HCT116 (cell line): Measurements from ENCODE around the gene ZNF577. TPM values are rescaled to one million over a fixed set of nuclear protein-coding genes. Genes with fewer than 3 reads are reported as not detected.

Experiments used
- ATAC-seq: fragments of 200-7000 bp; cut with Tn5 transposase; 2 replicates; pipeline ENCODE4 v1.9.1; 2020; ENCODE audit warnings: mild to moderate bottlenecking, moderate library complexity
- BruUV-seq: library from RNA; stranded (reverse); fragments of 400-500 nt; replicated peaks from 2 replicates; lab custom pipeline; 2021; lab: Mats Ljungman, UMichigan
- CTCF ChIA-PET: fragments of 300-600 bp; sonication (Branson Sonifier 250); formaldehyde crosslinking; loops from one replicate; lab custom pipeline; 2021; ENCODE audit warnings: antibody characterized with exemption; lab: Charles Lee
- POLR2A ChIA-PET: fragments of 300-600, 350-600 bp; sonication (Branson Sonifier 250); formaldehyde crosslinking; loops from one replicate; lab custom pipeline; 2021; ENCODE audit warnings: antibody characterized with exemption; lab: Charles Lee
- RAD21 ChIA-PET, 2 experiments: fragments of 300-600 bp; sonication (Branson Sonifier 250); formaldehyde crosslinking; loops; one replicate each; lab custom pipeline; 2023; ENCODE audit warnings: low total read pairs in 2 of 2; ENCODE audit not compliant: uncharacterized antibody in 2 of 2, unreplicated experiment in 2 of 2, low non-redundant PET in 1 of 2; lab: Charles Lee
- DNase-seq: peaks from one replicate; pipeline ENCODE4 v3.0.0-alpha.2; 2010; ENCODE audit warnings: low read depth, low spot score
- H2AFZ ChIP-seq: fragments of 200-600 bp; shearing (Covaris generic), sonication (generic); 2 replicates; pipeline ENCODE4 v1.6.1; 2017; ENCODE audit warnings: low read depth, mixed run types, mixed read lengths, antibody characterized with exemption, low read length; ENCODE audit not compliant: poor library complexity, severe bottlenecking
- H3K27ac ChIP-seq: 2 replicates; pipeline ENCODE4 v1.5.1; 2012; ENCODE audit warnings: low read depth, low read length
- H3K27me3 ChIP-seq: fragments of 200-600 bp; sonication (generic); 2 replicates; pipeline ENCODE4 v1.6.1; 2016; ENCODE audit warnings: mixed run types, low read length, mixed read lengths; ENCODE audit not compliant: insufficient read depth
- H3K36me3 ChIP-seq, 2 experiments: fragments of 200-500 bp in 1 of 2; fragments of 200-600 bp in 1 of 2; sonication (Bioruptor generic) in 1 of 2; sonication (generic) in 1 of 2; 2 replicates each; pipeline versions ENCODE4 v1.5.1 to v1.6.1; 2014 to 2016; ENCODE audit warnings: low read length in 2 of 2, inconsistent platforms in 1 of 2, mixed read lengths in 1 of 2, mixed run types in 1 of 2; ENCODE audit not compliant: insufficient read depth in 2 of 2, control insufficient read depth in 1 of 2
- H3K4me1 ChIP-seq, 2 experiments: fragments of 200-600 bp in 1 of 2; sonication (generic) in 1 of 2; 2 replicates each; pipeline versions ENCODE4 v1.5.1 to v1.6.1; 2012 to 2017; ENCODE audit warnings: low read length in 2 of 2, inconsistent platforms in 1 of 2, mild to moderate bottlenecking in 1 of 2, mixed read lengths in 1 of 2, mixed run types in 1 of 2, moderate library complexity in 1 of 2; ENCODE audit not compliant: insufficient read depth in 2 of 2, control insufficient read depth in 1 of 2
- H3K4me2 ChIP-seq: fragments of 200-600 bp; sonication (generic); 2 replicates; pipeline ENCODE4 v1.6.1; 2017; ENCODE audit warnings: mixed run types, low read length, mixed read lengths
- H3K4me3 ChIP-seq, 2 experiments: fragments of 200-600 bp in 1 of 2; sonication (generic) in 1 of 2; replicated peaks in 1 of 2; 2 replicates each; pipeline ENCODE4 v1.5.1; 2011 to 2016; ENCODE audit warnings: low read length in 2 of 2, control low read depth in 1 of 2, low read depth in 1 of 2, mild to moderate bottlenecking in 1 of 2, mixed read lengths in 1 of 2, mixed run types in 1 of 2
- H3K79me2 ChIP-seq: fragments of 200-600 bp; sonication (generic); 2 replicates; pipeline ENCODE4 v1.6.1; 2017; ENCODE audit warnings: mild to moderate bottlenecking, mixed run types, low read length, moderate library complexity, mixed read lengths; ENCODE audit not compliant: insufficient read depth
- H3K9ac ChIP-seq: fragments of 200-600 bp; sonication (generic); 2 replicates; pipeline ENCODE4 v1.6.1; 2016; ENCODE audit warnings: low read length, mixed read lengths
- H3K9me2 ChIP-seq: fragments of 200-600 bp; sonication (generic), shearing (Covaris generic); 2 replicates; pipeline ENCODE4 v1.6.1; 2017; ENCODE audit warnings: mixed run types, mild to moderate bottlenecking, moderate library complexity; ENCODE audit not compliant: insufficient read depth
- H3K9me3 ChIP-seq, 2 experiments: fragments of 200-500 bp in 1 of 2; fragments of 200-600 bp in 1 of 2; sonication (Bioruptor generic) in 1 of 2; sonication (generic) in 1 of 2; 2 replicates each; pipeline ENCODE4 v1.6.1; 2014 to 2017; ENCODE audit warnings: low read length in 2 of 2, mixed read lengths in 2 of 2, inconsistent platforms in 1 of 2, low read depth in 1 of 2, mild to moderate bottlenecking in 1 of 2, mixed run types in 1 of 2, moderate library complexity in 1 of 2; ENCODE audit not compliant: control insufficient read depth in 1 of 2, insufficient read depth in 1 of 2
- H4K20me1 ChIP-seq: fragments of 200-600 bp; sonication (generic), shearing (Covaris generic); 2 replicates; pipeline ENCODE4 v1.6.1; 2017; ENCODE audit warnings: mixed run types, mild to moderate bottlenecking, moderate library complexity; ENCODE audit not compliant: insufficient read depth
- ELF1 ChIP-seq: IDR thresholded peaks from 2 replicates; pipeline ENCODE4 v1.6.1; 2012; ENCODE audit warnings: low read depth, borderline replicate concordance
- EZH2phosphoT487 ChIP-seq: fragments of 200-600 bp; IDR thresholded peaks from 2 replicates; pipeline ENCODE4 v1.6.1; 2018; ENCODE audit warnings: antibody characterized with exemption, borderline replicate concordance
- FOSL1 ChIP-seq: IDR thresholded peaks from 2 replicates; pipeline ENCODE4 v1.6.1; 2012; ENCODE audit warnings: low read depth
- RAD21 ChIP-seq: IDR thresholded peaks from 2 replicates; pipeline ENCODE4 v1.6.1; 2012; ENCODE audit warnings: low read depth, mild to moderate bottlenecking
- SP1 ChIP-seq: IDR thresholded peaks from 2 replicates; pipeline ENCODE4 v1.6.1; 2012; ENCODE audit warnings: low read depth
- SRF ChIP-seq: IDR thresholded peaks from 2 replicates; pipeline ENCODE4 v1.6.1; 2012; ENCODE audit warnings: low read depth
- ZFX ChIP-seq: fragments of 450-650 bp; IDR thresholded peaks from 2 replicates; pipeline ENCODE4 v1.6.1; 2017
- intact Hi-C: fragments of 100-400 bp; cut with micrococcal nuclease; formaldehyde crosslinking; loops from 2 replicates; pipeline ENCODE4 v1.10.0; 2022
- total RNA-seq: library from RNA; stranded (reverse); gene quantifications from one replicate; pipeline ENCODE4 v1.2.1, GENCODE V29; 2021; ENCODE audit not compliant: unreplicated experiment
- TF ChIP-seq, protein P1 (sequence below): IDR thresholded peaks from 2 replicates; pipeline ENCODE4 v1.6.1; 2012; ENCODE audit warnings: low read depth

The ZNF577 gene
- total RNA-seq, 1 experiment from 2014 or later, result 5.8 TPM

DNA sequence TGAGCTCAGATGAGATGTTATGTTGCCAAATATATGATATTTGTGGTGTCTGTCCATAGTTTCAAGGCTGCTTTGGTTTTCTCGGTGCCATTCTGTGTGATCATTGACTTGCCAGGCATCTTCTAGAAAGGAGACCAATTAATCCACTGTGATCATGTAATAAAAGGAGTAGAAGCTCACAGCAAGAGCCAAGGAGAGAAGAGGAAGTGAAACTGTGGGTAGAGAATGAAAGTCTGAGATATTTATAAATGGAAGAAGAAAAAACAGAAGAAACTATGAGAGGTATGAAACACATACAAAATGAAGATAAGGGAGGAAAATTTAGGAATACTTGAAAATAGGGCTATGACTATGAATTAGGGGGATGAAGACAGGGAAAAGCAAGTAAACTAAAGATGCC lies 28.4 kb upstream of the ZNF577 start:
- TF ChIP-seq SRF (no peak), ELF1 (no peak), FOSL1 (no peak), ZFX (no peak), RAD21 (no peak), SP1 (no peak), EZH2phosphoT487 (no peak)
- TF ChIP-seq, protein P1, sequence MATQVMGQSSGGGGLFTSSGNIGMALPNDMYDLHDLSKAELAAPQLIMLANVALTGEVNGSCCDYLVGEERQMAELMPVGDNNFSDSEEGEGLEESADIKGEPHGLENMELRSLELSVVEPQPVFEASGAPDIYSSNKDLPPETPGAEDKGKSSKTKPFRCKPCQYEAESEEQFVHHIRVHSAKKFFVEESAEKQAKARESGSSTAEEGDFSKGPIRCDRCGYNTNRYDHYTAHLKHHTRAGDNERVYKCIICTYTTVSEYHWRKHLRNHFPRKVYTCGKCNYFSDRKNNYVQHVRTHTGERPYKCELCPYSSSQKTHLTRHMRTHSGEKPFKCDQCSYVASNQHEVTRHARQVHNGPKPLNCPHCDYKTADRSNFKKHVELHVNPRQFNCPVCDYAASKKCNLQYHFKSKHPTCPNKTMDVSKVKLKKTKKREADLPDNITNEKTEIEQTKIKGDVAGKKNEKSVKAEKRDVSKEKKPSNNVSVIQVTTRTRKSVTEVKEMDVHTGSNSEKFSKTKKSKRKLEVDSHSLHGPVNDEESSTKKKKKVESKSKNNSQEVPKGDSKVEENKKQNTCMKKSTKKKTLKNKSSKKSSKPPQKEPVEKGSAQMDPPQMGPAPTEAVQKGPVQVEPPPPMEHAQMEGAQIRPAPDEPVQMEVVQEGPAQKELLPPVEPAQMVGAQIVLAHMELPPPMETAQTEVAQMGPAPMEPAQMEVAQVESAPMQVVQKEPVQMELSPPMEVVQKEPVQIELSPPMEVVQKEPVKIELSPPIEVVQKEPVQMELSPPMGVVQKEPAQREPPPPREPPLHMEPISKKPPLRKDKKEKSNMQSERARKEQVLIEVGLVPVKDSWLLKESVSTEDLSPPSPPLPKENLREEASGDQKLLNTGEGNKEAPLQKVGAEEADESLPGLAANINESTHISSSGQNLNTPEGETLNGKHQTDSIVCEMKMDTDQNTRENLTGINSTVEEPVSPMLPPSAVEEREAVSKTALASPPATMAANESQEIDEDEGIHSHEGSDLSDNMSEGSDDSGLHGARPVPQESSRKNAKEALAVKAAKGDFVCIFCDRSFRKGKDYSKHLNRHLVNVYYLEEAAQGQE, result no peak
- ChIA-PET POLR2A (no interaction called here), RAD21 (no interaction called here), CTCF (no interaction called here)
- Histone ChIP-seq H3K36me3 (no peaks in the 10 kb centered on the region), H3K4me1 (no peaks in the 10 kb centered on the region), H3K27ac (no peak overlapping the region), H3K4me3 (no peak overlapping the region), H3K9ac (no peak overlapping the region), H3K27me3 (no peaks in the 10 kb centered on the region), H2AFZ (no peak overlapping the region), H3K9me3 (peaks cover 31 to 39% of the 10 kb centered on the region in 2 experiments; a peak in 3 of 4 replicates), H4K20me1 (no peaks in the 10 kb centered on the region), H3K79me2 (no peaks in the 10 kb centered on the region), H3K4me2 (no peak overlapping the region), H3K9me2 (no peaks in the 10 kb centered on the region)
- DNase-seq, result no peak
- ATAC-seq, result no peak
- intact Hi-C loops, result no loop called here
- BruUV-seq, result no TSS peak
